ENCODE data around the gene MFSD2B.
"Not testable (repeated sequence)": the region's sequence is repeated elsewhere in the genome, so short reads cannot be mapped to it uniquely, and the experiment has no call there.

MFSD2B gene, protein sequence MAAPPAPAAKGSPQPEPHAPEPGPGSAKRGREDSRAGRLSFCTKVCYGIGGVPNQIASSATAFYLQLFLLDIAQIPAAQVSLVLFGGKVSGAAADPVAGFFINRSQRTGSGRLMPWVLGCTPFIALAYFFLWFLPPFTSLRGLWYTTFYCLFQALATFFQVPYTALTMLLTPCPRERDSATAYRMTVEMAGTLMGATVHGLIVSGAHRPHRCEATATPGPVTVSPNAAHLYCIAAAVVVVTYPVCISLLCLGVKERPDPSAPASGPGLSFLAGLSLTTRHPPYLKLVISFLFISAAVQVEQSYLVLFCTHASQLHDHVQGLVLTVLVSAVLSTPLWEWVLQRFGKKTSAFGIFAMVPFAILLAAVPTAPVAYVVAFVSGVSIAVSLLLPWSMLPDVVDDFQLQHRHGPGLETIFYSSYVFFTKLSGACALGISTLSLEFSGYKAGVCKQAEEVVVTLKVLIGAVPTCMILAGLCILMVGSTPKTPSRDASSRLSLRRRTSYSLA

GRCh38 chr2:24009680-24010476 lies at the start of gene MFSD2B:
MFSD2B (plus strand) TSS chr2:24010085; CDS start chr2:24010097, 12 bp downstream.
- DNase-seq: no peak

DNA sequence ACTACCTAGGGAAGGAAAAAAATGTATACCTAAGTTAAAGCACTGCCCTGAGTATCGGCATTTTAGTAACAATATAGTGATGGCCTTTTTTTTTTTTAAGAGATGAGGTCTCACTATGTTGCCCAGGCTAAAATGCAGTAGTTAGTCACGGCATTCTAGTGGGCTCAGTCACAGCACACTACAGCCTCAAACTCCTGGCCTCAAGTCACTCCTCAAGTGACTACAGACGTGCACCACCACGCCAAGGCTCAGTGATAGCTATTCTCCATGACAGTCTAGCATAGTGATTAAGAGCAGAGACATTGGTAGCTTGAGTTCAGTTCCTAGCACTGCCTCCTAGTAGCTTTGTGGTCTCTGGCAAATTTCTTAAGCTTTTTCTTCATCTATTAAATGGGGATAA lies 42.0 kb upstream of the MFSD2B start:
- no peak for DNase-seq

GRCh38 chr2:23976883-23977282 lies 33.0 kb upstream of the MFSD2B start:
- DNase-seq: no peak

GRCh38 chr2:23988371-23988770 lies 21.5 kb upstream of the MFSD2B start:
- no peak for DNase-seq

- no peak for DNase-seq
Observed at GRCh38 chr2:23992931-23993330, 17.0 kb upstream of the MFSD2B start.

DNA sequence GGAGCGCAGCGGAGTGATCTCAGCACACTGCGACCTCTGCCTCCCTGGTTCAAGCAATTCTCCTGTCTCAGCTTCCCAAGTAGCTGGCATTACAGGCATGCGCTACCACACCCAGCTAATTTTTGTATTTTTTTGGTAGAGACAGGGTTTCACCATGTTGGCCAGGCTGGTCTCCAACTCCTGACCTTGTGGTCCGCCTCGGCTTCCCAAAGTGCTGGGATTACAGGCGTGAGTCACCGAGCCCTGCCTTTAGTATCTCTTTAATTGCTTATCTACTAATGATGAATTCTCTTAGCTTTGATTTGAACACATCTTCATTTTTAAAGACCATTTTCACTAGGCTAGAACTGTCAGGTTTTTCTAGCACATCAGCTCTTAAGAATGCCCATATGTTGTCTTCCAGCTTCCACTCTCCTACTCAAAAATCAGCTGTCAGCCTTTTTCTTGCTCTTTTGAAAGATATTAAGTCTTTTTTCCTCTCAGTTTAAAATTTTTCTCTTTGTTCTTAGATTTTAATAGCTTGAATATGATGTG lies 16.1 kb upstream of the MFSD2B start:
- DNase-seq: no peak

DNA sequence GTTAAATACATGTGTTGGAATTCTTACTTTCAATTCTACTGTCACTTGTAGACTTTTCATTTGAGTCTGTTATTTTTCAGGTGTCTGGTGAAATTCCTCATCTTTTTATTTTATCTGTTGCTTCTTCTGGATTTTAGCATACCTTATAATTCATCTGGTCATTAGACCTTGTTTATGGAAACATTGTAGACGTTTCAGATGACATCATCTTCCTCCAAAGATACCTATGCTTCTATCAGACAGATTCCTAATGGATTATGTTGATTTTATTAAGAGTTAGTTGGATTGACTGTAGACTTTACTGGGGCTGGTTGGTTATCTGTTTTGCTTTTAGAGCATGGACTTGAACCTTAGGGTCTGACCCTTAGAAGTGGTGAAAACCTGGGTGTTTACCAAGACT lies 15.3 kb upstream of the MFSD2B start:
- DNase-seq: no peak

GRCh38 chr2:24007693-24008092 lies 2.2 kb upstream of the MFSD2B start:
- DNase-seq: no peak

- no peak for DNase-seq
Observed at GRCh38 chr2:24008672-24009366, 1.1 kb upstream of the MFSD2B start.

DNA sequence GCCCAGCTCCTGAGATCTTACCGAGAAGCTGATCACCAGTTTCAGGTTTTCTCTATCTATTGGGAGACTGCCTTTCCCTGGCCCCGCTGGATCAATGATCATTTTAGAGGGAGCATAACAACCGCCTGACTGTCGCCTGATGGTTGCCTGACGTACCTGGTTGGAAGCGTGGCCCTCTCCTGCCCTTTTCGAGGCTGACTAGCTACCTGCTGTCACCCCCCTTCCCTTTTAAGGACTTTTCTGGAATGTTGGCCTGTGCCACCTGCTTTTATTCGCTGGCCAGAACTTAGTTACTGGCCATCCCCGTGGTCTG lies 562 bp upstream of the MFSD2B start:
- no peak for DNase-seq

DNA sequence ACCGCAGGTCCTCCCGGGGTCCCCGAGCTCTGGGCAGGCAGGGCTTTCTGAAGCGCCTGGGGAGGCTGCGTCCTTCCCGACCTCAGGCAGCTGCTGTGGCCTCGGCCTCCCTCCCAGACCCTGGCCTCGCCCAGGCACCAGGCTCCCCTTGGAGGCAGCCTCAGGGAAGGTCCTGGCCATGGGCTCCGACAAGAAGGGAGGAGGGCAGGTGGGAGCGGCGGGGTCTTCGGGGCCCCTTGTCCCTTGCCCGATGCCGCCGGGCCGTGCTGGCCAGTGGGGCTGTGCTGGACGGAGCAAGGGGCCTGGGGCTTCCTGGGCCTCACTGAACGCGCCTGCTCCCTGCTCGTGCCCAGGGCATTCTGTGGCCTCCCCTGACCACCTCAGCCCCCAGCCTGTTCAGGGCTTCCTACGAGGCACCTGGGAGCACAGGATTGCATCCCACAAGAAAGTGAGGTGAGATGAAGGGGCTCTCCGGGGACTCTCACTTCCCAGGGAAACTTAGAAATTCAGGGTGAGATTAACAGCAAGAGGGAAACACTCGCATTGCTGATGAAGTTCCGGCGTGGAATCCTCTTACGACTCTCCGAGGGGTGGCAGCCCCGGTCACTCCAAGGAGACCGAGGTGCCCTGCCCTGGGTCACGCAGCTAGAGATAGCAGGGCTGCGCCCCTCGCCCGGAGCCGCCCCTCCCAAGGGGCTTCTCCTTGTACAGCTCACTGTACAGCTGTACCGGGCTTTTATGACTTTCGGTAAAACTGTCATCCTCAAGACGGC lies 778 bp downstream of the MFSD2B start:
- no peak for DNase-seq

DNA sequence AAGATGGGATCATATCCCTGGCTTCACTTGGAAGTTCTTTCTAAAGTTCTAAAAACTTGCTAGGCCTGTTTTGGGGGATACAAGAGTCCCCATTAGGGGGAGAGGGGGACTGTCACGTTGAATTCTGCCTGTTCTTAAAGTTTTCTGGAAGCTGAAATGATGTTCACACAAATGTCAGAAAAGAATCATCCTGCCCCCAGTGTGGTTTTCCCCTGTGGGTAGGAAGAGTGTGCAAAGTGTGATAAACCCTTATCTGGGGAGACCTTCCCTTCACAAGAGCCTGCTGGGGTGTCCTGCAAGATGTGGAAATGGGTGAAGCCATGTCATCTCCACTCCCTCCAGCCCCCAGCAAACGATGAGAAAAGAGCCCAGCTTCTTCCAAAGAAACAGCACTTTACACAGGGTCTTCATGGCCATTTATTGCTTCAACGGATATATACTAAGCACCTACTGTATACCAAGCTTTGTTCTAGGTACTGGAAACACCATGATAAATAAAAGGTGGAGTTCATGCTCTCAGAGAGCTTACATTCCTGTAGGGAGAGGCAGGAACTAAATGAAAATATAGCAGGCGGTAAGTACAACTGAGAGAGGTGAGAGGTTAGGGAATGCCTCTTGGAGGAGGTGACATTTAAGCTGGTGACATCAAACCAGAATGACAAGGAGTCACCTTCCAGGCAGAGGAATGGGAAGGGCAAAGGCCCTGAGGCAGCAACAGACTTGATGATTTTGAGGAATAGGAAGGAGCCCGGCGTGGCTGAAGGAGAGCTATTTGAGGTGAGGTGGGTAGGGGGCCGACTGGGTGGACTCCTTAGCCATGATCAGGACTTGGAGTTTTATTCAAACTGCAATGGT lies 1.6 kb downstream of the MFSD2B start:
- DNase-seq: no peak

DNA sequence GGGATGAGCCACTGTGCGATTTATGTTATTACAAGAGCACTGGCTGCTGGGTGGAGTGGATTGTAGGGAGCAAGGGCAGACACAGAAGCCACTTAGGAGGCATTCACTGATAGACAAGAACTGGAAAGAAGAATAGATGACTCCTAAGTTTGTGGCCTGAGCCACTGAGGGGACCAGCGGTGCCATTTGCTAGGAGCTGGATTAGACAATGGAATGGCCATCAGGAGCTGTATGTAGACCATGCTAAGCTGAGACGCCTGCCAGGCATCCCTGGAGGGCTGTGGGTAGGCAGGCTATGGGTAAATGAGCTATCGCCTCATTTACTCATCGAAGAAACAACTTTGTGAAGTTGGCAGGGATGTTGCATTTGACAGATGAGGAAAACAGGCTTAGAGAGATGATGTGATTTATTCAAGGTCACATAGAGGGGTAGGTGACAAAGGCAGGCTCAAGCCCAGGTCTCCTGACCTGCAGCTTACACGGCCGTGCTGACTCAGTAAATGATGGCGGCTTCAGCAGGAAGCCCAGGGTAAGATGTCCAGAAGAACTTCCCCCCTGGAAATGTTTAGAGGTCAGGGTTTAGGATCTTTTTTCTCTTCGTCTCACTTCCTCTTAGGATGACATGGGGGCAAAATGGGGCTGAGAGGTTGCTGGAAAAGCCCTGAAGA lies 2.8 kb downstream of the MFSD2B start:
- no peak for DNase-seq

DNA sequence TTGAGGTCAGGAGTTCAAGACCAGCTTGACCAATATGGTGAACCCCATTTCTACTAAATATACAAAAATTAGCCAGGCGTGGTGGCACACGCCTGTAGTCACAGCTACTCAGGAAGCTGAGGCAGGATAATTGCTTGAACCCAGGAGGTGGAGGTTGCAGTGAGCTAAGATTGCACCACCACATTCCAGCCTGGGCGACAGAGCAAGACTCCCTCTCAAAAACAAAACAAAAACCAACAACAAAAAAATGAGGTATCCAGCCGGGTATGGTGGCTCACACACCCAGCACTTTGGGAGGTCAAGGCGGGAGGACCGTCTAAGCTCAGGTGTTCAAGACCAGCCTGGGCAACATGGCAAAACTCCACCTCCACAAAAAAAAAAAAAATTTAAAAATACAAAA lies 5.0 kb downstream of the MFSD2B start:
- not testable (repeated sequence) for DNase-seq

DNA sequence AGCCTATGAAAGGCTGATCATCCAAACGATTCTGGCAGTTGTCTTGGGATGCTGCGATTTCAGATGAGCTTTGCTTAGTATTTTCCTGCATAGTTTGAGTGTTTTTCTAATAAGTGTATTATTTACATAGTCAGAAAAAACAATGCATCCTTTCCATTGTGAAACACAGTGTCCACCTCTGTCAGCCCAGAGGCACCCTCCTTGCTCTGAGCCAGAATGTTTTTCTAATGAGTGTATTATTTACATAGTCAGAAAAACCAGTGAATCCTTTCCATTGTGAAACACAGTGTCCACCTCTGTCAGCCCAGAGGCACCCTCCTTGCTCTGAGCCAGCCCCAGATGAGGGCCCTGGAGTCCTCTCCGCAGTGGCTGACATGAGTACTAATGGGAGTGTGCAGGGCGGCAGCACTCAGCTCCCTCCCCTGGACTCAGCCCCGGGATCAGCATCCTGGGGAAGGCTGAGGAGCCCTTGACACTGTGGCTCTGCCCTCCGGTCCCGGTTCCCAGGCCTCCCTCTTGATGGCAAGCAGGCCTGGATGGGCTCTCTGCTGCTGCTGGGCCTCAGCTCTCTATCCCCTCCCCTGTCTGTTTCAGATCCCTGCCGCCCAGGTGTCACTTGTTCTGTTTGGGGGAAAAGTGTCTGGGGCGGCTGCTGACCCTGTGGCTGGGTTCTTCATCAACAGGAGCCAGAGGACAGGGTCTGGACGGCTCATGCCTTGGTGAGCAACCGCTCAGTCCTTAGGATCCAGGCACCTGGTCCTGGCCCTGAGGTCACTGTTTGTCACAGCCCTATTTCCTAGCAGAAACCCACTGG lies 5.9 kb downstream of the MFSD2B start:
- DNase-seq: no peak

DNA sequence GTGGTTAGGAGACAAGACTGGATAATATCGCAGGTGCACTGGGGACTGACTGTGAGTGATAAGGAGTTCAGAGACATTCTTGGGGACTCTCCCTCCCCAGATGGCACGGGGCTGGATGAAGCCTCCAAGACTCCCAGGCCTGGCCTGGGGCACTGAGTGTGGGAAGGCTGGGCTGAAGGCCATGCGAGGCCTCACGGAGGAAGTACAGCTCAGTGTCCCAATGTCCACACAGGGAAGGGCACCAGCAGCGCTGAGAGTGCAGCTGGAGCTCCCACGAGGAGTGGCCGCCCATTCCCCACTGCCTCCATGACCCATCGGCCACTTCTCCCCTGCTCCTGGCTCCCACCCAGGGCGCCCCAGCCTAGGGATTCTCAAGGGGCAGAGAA lies 6.5 kb downstream of the MFSD2B start:
- no peak for DNase-seq

DNA sequence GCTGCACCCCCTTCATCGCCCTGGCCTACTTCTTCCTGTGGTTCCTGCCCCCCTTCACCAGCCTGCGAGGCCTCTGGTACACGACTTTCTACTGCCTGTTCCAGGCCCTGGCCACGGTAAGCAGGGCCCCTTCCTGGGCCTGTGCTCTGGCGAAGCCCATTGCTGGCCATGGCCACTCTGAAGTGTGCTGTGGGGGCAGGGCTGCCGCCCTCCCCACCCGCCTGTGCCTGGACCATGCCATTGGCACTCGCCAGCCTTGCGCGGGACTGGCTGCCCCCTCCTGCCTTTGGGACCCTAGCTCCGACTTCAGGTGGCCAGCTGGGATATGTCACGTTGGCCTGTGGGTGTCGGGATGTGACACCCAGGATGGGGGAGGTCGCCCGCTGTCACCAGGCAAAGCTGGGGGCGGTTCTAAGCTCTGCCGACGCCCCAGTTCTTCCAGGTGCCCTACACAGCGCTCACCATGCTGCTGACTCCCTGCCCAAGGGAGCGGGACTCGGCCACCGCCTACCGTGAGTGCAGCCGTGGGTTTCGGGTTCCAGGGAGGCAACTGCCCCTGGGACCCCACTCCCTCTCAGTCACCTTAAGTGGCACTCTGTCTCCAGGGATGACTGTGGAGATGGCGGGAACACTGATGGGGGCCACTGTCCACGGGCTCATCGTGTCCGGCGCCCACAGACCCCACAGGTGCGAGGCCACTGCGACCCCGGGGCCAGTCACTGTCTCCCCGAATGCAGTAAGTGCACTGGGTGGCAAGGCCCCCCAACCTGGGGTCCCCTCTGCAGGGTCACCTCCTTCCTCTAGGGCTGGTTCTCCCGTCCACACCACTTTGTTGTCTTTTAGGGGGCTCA lies 7.2 kb downstream of the MFSD2B start:
- DNase-seq: no peak

DNA sequence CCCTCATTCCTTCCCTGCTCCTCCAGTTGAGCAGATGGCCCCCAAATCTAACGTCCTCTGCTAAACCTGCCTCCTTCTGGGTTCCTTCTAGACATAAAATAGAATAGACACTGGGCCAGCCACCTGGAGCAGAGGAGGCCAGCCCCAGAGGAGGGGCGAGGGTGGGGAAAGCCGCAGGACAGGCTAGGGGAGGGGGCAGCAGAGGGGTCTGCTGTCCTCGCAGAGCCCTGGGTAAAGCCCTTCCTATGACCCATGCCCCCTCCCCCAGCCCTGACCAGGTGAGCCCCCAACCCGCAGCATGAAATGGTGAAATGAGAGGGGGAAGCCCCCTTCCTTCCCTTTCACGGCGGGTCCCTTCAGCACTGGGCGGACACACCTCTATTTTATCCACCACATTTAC lies 7.8 kb downstream of the MFSD2B start:
- DNase-seq: no peak

DNA sequence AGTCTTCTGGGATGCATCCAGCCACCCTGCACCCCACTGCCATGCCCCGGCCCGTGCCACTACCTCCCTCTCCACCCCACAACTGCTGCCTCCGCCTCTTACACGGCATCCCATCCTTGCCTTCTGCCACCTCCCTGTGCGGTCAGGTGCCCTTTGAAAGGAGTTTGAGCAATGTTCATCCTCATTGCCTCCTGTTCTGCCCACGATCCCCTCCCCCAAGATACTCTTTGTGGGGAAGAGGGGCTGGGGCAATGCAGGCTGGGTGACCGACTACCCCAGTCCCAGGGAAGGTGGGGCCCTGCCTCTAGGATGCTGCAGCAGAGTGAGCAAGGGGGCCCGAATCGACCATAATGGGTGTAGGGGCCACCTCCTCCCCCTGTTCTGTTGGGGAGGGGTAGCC lies 8.4 kb downstream of the MFSD2B start:
- no peak for DNase-seq

All from activated naive CD4-positive, alpha-beta T cell (primary cell).